ENCODE results near the gene MEAK7.

GRCh38 chr16:84527532-84528269 is 23.2 kb upstream of the MEAK7 start:
- TF ChIP-seq CTCF (IDR thresholded peaks at IDR 0.05): no peak
- no peak for TF ChIP-seq POLR2A (IDR thresholded peaks at IDR 0.05)

Measured in testis (tissue), 2 donors.